ENCODE measurements around the gene MANF.

DNA sequence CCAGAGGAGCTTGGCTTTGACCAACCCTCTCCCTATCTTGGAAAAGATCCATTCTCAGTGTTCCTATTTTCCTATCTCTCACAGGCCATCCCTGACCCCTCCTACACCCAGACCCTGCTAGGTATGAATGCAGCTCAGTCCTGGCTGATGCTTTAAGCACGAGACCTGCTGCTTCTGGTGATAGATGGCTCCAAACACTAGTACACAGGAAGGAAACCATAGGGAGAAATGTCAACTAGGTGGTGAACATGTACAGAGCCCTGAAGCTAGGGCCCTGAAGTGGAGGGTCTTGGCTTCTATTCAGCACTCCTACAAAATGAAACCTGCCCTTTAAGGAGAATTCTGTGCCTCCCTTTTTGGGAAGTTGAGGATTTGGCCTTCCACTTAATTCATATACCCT lies 47.4 kb upstream of the MANF start:
- TF ChIP-seq, protein P1, sequence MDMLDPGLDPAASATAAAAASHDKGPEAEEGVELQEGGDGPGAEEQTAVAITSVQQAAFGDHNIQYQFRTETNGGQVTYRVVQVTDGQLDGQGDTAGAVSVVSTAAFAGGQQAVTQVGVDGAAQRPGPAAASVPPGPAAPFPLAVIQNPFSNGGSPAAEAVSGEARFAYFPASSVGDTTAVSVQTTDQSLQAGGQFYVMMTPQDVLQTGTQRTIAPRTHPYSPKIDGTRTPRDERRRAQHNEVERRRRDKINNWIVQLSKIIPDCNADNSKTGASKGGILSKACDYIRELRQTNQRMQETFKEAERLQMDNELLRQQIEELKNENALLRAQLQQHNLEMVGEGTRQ (IDR thresholded peaks at IDR 0.05; ENCODE audit: low read depth, low read length) = no peak
- TF ChIP-seq FOS (IDR thresholded peaks at IDR 0.05; ENCODE audit: low read depth, low read length) = no peak
- no peak for TF ChIP-seq POLR2A (IDR thresholded peaks at IDR 0.05; ENCODE audit: low read depth, low read length)
- TF ChIP-seq, protein P2, sequence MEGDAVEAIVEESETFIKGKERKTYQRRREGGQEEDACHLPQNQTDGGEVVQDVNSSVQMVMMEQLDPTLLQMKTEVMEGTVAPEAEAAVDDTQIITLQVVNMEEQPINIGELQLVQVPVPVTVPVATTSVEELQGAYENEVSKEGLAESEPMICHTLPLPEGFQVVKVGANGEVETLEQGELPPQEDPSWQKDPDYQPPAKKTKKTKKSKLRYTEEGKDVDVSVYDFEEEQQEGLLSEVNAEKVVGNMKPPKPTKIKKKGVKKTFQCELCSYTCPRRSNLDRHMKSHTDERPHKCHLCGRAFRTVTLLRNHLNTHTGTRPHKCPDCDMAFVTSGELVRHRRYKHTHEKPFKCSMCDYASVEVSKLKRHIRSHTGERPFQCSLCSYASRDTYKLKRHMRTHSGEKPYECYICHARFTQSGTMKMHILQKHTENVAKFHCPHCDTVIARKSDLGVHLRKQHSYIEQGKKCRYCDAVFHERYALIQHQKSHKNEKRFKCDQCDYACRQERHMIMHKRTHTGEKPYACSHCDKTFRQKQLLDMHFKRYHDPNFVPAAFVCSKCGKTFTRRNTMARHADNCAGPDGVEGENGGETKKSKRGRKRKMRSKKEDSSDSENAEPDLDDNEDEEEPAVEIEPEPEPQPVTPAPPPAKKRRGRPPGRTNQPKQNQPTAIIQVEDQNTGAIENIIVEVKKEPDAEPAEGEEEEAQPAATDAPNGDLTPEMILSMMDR (conservative IDR thresholded peaks at IDR 0.05; ENCODE audit: low read depth, low read length) = no peak
- TF ChIP-seq RAD21 (IDR thresholded peaks at IDR 0.05; ENCODE audit: low read length) = no peak
- TF ChIP-seq RCOR1 (IDR thresholded peaks at IDR 0.05; ENCODE audit: insufficient replicate concordance, low read length) = no peak
- TF ChIP-seq SMC3 (IDR thresholded peaks at IDR 0.05; ENCODE audit: low read depth, low read length) = no peak

Data from IMR-90 (cell line).